GM21723 (cell line): Measurements from ENCODE around the gene TMC1.
"Not testable (repeated sequence)": the region's sequence is repeated elsewhere in the genome, so short reads cannot be mapped to it uniquely, and the experiment has no call there.

ENCODE experiments used
- ATAC-seq: cut with Tn5 transposase; IDR thresholded peaks from one replicate; pipeline ENCODE4 v1.9.1; 2021; ENCODE audit warnings: mild to moderate bottlenecking, moderate library complexity; ENCODE audit not compliant: unreplicated experiment

Gene TMC1

DNA sequence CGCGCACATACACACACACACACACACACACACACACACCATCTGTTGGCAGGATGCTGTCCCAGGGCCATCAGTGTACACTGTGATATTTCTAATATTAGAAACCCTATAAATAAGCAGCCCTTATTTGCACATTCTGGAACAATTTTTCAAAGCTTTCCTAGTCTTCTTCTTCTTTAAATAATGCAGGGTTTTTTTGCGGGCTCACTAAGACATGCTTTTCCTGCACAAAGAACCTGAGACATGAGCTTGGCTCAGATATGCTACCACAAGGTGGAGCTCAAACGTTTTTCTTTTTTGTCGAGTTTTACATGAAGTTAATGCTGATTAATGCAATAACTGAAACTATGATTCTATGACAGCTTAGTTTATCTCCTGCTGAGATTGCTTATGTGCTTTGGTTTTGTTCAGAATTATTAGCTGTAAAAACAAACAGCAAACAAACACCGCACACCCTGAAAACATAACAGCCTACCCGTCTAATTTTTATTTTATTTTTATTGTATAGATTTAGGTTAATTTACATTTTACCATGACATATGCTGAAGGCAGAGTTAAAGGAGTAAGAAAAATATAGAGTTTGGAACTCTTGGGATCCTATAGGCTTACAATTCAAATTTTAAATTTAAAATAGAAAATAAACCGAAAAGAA lies 335.7 kb downstream of the TMC1 start:
- ATAC-seq, result no peak

DNA sequence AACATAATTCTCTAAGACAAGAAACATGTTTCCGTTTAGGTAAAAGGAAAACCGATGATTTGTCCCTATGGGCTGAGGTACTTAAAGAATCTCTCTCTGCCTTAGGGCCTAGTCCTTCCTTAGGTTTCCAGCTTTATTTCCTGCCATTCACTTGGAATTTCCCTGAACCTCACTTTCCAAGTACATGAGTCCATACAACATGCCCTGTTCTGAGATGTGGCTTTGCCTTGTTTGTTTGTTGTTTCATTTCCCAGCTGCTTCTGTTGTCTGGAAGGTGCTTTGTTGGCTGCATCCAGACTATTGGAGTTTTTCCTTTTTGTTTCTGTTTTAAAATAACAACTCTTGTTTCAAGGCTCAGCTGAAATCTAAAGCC lies 336.2 kb downstream of the TMC1 start:
- no peak for ATAC-seq

DNA sequence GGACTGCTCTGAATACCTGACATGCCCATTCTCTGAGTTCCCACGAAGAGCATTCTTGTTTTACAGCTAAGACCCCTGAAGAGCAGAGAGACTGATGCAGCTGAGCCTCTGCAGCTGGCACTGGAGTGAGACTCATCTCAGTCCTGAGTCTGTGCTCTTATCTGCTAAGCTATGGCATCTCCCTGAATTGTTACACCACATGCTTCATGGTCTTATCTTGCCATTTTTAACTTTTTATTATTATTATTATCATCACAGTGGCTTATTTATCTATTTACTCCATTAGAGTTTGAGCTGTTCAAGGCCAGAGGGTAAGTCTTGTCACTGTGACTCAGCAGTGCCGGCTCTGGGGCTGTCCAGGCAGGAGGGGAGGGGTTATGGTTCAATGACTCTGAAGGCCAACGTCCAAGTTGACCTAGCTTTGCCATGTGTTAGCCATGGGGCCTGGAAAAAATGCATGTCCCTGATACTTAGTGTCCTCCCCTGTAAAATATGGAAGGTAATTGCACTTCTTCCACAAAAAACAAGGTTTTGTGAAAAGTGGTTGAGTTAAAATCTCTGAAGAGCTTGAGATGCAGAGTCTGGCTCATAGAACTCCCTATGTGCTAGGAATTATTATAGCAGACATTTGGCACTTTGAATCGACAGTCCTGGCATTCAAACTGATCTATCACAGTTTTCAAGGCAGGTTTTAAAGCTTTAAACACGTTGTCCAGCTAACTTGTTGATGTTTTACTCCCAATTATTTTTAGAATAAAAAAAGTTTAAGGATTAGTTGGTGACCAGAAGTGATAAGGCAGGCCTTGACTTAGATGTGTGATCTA lies 336.9 kb downstream of the TMC1 start:
- ATAC-seq, result no peak

DNA sequence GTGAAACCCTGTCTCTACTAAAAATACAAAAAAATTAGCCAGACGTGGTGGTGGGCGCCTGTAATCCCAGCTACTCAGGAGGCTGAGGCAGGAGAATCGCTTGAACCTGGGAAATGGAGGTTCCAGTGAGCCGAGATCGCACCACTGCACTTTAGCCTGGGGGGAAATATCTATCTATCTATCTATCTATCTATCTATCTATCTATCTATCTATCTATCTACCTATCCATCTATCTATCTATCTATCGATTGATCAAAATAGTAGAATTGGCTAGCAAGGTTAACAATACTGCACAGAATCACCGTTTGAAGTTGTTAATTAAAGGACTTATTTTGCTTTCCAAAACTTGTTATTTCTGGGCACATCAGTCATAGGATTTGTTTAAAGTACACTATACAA lies 341.4 kb downstream of the TMC1 start:
- not testable (repeated sequence) for ATAC-seq

DNA sequence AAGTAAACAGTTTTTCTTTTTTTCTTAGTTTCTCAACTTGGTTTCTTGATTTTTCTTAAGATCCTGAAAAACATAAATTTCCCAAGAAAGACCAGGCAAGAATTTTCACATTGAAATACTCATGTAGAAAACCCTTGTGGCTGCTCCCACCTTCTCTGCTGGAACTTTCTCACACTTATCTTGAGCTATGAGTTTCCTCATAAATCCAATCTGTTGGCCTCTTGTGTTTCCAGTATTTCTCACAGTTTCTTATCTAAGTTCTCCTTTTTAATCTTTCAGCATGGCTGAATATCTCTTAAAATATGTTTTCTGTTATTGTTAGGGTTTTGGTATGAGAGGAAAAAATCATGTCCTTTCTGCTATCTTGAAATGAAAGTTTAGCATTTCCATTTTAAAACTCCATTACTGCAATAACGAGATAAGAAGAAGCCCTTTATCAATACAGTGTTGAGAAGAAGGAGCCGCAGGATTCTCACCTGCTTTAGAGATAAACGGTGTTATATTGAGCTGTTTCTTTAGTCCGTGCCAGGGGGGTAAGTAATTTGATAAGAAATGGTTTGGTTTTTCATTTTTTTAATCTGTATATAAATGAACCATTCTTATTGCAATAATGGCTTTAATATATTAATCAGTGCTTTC lies 342.2 kb downstream of the TMC1 start:
- ATAC-seq, result no peak

DNA sequence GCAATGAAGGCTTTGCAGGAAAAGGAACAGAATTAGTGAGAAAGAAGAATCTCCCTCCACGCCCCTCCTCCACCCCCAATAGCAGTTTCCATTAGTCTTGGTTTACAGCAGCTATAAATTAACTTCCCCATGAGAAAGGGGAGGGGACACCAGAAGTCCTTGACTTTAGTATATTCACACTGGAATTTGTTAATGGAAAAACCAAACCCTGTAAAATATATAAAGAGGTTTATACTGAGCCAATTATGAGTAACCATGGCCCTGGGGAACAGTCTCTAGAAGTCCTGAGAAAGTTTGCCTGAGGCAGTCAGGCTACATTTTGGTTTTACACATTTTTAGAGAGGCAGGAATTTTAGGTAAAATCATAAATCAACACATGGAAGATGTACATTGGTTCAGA lies 342.9 kb downstream of the TMC1 start:
- ATAC-seq, result no peak

DNA sequence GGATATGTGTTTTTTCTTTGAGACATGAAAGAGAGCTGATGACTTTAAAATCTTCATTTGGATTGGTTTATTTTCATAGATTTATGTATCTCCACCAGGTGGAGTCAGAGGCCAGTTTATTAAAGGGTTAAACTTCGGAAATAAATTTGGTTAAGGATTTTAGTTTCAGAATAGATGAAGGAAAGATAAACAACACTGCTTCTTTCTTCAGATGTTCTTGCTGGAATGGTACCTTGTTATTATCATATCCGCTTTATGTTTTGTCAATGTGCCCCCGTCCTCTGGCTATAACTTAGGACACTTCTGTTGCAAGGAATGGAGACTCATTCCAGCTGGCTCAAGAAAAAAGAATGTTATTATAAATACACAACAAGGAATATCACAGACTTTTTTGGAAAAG lies 350.3 kb downstream of the TMC1 start:
- no peak for ATAC-seq

DNA sequence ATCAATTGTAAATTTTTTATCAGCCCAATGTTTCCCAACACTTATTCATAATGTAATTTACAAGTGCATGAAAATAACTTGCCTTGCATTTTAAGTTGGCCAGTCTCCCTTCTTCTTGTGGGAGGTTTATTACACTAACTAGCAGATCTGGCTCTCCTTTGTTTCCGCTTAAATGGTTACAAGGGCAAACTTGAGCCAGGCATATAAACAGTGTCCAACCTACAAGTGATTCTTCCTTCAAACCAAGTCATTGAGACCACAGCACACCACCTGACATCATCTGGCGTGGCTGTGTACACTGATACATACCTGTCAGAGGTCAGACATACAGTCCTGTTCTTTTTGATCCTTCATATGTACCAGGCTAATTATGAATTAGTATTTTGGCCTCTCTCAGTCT lies 351.3 kb downstream of the TMC1 start:
- no peak for ATAC-seq

DNA sequence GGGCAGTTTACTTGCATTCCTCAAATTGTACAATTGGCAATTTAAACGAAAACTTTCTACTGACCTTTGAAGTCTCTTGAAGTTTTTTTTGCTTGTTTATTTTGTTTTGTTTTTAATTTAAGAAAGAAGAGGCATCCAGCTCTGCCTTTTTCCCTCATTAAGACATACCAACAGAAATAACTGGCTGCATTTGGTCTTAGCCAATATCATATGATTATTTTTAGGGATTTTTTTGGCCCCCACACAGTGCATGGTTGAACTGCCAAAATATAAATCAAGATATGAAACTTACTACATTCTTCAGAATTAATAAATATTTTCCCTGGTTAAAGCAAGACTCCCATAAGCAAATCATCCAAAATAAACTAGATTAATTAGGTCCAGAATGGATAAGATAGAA lies 352.0 kb downstream of the TMC1 start:
- no peak for ATAC-seq

DNA sequence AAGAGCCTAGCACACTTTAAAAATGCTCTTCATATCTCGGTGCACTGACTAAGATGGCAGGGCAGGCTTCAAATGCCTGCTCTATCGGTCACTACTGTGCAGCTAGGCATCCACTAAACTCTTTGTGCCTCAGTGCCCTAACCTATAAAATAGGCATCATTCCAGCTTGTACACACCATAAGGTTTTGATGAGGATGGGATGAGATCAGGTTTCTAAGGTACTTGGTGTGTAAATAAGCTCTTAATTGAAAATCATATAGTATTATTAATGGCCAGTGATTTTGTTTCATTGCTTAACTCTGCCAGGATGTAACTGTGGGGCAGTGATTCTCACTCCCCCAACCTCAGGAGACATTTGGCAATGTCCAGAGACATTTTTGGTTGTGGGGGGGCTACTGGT lies 352.9 kb downstream of the TMC1 start:
- no peak for ATAC-seq

DNA sequence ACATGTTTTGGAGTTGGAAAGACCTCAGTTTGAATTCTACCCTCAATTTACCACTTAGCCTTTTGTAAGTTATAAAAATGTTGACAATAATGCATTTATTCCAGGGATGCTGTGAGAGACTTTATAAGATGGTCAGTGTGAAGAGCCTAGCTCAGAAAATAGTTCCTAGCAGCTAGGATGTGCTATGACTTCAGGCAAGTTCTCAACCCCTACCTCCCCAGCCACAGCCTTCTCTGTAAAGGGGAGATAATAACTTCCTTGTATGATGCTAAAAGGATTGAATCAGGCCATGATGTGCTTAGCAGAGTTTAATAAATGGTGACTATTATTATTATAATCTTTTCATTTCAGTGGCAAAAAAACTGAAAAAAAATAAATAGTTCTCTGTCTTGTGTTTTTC lies 353.8 kb downstream of the TMC1 start:
- ATAC-seq, result no peak

DNA sequence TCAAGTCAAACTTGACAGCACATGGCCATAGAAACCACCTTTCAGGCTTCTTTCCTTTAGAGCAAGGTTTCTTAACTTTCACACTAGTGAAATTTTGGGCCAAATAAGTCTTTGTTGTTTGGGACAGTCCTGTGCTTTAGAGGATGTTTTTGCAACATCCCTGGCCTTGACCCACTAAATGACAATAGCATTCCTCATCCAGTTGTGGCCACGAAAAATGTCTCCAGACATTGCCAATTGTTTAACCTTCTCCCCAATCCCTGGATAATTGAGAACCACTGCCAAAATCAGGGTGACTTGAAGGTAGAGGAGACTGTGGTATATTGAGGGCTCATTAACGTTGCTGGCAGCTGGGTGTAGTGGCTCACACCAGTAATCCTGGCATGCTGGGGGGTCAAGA lies 359.4 kb downstream of the TMC1 start:
- no peak for ATAC-seq

DNA sequence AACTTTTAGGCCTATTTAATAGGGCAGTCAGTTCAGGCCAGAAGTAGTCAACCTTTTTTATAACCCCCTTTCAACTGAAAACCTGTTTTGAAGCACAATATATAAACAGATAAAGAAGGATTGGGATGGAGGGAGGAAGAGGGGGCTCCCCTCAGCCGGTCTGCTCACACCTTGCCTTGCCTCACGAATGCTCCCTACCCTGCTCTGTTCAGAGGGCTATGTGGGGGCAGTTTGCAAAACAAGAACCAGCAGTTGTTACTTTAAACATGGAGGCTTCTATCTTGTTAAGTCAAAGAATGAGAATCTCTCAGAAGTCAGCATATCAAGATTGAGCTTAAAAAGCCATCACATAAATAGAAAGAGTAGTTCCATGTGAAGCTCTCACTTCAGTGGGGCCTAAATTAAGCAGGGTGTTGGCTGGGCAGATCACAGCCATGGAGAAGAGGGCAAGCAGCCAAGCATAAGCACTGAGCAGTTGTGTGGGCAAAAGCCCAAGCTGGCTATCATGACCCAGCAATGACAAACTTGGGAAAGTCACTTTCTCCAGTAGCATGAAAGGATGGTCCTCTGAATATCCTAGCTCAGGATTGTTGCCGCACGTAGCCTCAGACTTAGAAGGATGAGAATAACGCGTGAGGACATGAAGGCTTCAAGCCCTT lies 360.8 kb downstream of the TMC1 start:
- no peak for ATAC-seq

DNA sequence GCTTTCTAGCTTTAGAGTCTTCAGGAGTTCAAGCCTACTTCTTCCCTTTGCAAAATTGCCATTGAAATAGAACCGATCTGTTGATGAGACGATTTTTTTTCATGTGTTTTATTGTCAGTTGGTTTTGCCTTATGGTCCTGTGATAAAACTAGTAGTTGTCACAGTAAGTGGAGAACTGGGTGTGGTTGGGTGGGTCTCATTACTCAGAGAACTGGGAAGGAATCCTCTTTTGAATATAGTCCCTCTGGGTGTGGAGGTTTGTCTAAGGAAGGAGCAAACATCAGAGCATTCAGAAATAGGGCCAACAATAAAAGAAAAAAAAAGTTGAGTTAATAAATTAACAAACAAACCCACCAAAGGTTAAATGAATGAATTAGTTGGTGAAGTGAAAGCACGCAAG lies 362.5 kb downstream of the TMC1 start:
- ATAC-seq, result no peak

DNA sequence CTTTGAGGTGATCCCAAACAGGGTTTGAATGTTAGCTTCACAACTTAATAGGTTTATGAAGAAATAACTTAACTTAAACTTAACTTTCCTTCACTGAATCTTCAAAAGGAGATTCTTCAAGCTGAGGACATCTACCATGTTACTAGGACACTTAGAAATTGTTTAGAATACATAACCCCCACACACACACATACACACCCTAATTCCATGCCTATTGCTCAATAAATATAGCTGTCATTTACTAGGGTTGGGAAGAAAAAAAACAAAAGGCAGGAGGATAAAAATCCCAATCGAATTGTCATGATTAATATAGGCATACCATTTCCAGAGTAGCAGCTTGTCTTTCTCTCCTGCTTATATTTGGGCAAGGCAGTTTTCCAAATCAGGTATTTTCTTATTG lies 363.1 kb downstream of the TMC1 start:
- ATAC-seq, result no peak
